Glutamatergic neuron (in vitro differentiated cells): ENCODE data around the gene DSCAML1. TPM values are rescaled to one million over a fixed set of nuclear protein-coding genes. Genes with fewer than 3 reads are reported as not detected.

ENCODE experiments used
- DNase-seq: peaks from one replicate; pipeline ENCODE4 v3.0.0; 2022
- H3K27ac Mint-ChIP-seq: one replicate; pipeline ENCODE4 v1.8.0; 2020; ENCODE audit warnings: mild to moderate bottlenecking, mixed read lengths, inconsistent platforms; ENCODE audit not compliant: unreplicated experiment
- H3K27me3 Mint-ChIP-seq: one replicate; pipeline ENCODE4 v1.8.0; 2020; ENCODE audit warnings: mild to moderate bottlenecking, moderate library complexity, mixed read lengths, inconsistent platforms; ENCODE audit not compliant: unreplicated experiment
- H3K36me3 Mint-ChIP-seq: one replicate; pipeline ENCODE4 v1.8.0; 2020; ENCODE audit warnings: mild to moderate bottlenecking, mixed read lengths, inconsistent platforms; ENCODE audit not compliant: unreplicated experiment
- H3K4me1 Mint-ChIP-seq: one replicate; pipeline ENCODE4 v1.8.0; 2020; ENCODE audit warnings: mild to moderate bottlenecking, low read depth, mixed read lengths, inconsistent platforms; ENCODE audit not compliant: unreplicated experiment
- H3K4me3 Mint-ChIP-seq: one replicate; pipeline ENCODE4 v1.8.0; 2020; ENCODE audit warnings: mild to moderate bottlenecking, mixed read lengths, inconsistent platforms; ENCODE audit not compliant: unreplicated experiment
- H3K9me3 Mint-ChIP-seq: one replicate; pipeline ENCODE4 v1.8.0; 2020; ENCODE audit warnings: mild to moderate bottlenecking, moderate library complexity, mixed read lengths, inconsistent platforms; ENCODE audit not compliant: unreplicated experiment
- total RNA-seq: library from RNA; stranded (reverse); fragmentation: NEBNext Ultra II Directional; extraction: Animal tissue kit (Norgen Biotek cat#: 25700); gene quantifications from one replicate; pipeline ENCODE4 v1.2.1, GENCODE V29; 2021; ENCODE audit not compliant: unreplicated experiment
- TF ChIP-seq, protein P1 (sequence below): fragments of 200-600 bp; sonication (generic); IDR thresholded peaks from one replicate; pipeline ENCODE4 v1.5.0; 2021; ENCODE audit not compliant: partially characterized antibody, unreplicated experiment

Gene DSCAML1
- total RNA-seq, 1 donor from 2014 or later: 0.07 TPM

- Mint-ChIP-seq H3K36me3 (no peaks in the 10 kb centered on the region), H3K9me3 (no peaks in the 10 kb centered on the region), H3K27ac (no peak overlapping the region), H3K4me1 (peaks cover 15% of the 10 kb centered on the region), H3K4me3 (no peak overlapping the region), H3K27me3 (peaks cover 16% of the 10 kb centered on the region)
- TF ChIP-seq, protein P1, sequence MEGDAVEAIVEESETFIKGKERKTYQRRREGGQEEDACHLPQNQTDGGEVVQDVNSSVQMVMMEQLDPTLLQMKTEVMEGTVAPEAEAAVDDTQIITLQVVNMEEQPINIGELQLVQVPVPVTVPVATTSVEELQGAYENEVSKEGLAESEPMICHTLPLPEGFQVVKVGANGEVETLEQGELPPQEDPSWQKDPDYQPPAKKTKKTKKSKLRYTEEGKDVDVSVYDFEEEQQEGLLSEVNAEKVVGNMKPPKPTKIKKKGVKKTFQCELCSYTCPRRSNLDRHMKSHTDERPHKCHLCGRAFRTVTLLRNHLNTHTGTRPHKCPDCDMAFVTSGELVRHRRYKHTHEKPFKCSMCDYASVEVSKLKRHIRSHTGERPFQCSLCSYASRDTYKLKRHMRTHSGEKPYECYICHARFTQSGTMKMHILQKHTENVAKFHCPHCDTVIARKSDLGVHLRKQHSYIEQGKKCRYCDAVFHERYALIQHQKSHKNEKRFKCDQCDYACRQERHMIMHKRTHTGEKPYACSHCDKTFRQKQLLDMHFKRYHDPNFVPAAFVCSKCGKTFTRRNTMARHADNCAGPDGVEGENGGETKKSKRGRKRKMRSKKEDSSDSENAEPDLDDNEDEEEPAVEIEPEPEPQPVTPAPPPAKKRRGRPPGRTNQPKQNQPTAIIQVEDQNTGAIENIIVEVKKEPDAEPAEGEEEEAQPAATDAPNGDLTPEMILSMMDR: no peak
- DNase-seq: no peak
These were observed 112.3 kb downstream of the DSCAML1 start for GRCh38 chr11:117684731-117685130.

DNA sequence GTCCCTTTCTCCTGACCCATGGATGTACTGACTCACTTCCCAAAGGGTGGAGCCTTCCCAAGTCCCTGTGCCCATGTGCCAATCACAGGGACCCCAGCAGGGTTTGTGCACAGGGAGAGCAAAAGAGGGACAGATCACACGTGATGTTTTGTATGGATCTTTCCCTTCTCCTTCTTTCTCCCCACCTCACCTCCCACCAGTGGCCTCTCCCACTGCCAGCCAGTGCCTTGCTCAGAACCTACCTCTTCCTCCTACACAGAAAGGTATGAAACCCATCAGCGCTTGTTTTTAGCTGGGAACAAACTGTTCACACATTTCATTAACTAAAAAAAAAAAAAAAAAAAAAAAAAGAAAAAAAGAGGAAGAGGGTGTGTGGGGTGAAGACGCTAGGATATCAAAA lies 112.9 kb downstream of the DSCAML1 start:
- Mint-ChIP-seq H3K9me3 (no peaks in the 10 kb centered on the region), H3K4me3 (no peak overlapping the region), H3K27ac (no peak overlapping the region), H3K4me1 (peaks cover 20% of the 10 kb centered on the region), H3K36me3 (no peaks in the 10 kb centered on the region), H3K27me3 (peaks cover 15% of the 10 kb centered on the region)
- DNase-seq: no peak
- TF ChIP-seq, protein P1: no peak

GRCh38 chr11:117681438-117681837 lies 115.6 kb downstream of the DSCAML1 start:
- no peak overlapping the region for H3K27ac Mint-ChIP-seq
- H3K4me3 Mint-ChIP-seq: no peak overlapping the region
- H3K4me1 Mint-ChIP-seq: peaks cover 28% of the 10 kb centered on the region
- H3K36me3 Mint-ChIP-seq: no peaks in the 10 kb centered on the region
- H3K27me3 Mint-ChIP-seq: peaks cover 14% of the 10 kb centered on the region
- no peaks in the 10 kb centered on the region for H3K9me3 Mint-ChIP-seq
- DNase-seq: no peak
- TF ChIP-seq, protein P1: no peak

GRCh38 chr11:117679461-117679860 lies 117.6 kb downstream of the DSCAML1 start:
- Mint-ChIP-seq H3K36me3 (no peaks in the 10 kb centered on the region), H3K27ac (no peak overlapping the region), H3K27me3 (peaks cover 17% of the 10 kb centered on the region), H3K9me3 (peaks cover 3% of the 10 kb centered on the region), H3K4me1 (peaks cover 38% of the 10 kb centered on the region), H3K4me3 (no peak overlapping the region)
- no peak for DNase-seq
- TF ChIP-seq, protein P1: no peak

DNA sequence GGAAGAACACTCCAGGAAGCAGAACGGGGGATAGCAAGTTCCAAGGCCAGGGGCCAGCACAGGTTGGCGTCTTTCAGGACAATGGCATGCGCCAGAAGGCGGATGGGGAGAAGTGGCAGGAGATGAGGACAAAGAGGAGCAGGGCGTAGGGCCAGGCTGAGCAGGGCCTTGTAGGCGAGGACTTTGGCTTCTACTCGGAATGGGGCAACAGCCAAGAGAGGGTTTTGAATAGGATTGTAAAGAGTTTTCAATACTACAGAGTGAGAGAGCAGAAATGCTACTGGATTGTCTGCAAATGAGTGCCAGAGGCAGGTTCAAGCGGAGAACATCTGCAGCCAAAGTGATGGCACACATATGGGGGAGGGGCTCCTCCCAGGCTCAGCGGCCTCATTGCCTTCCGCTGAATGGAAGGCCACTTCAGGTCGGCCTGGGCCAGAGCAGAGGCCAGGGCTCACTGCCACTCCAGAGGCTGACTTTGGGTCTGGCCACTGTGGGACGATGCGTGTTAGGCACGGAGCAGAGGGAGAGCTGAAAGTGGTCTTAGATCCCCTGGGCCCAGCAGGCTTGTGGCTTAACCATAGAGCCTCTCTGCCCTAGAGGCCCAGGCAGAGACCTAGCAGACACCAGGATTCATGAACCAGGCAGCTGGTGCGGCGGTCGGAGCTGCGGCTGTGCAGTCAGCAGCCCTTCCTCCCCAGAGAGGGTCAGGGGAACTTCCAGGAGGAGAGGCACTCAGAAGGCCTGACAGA lies 118.2 kb downstream of the DSCAML1 start:
- H3K27ac Mint-ChIP-seq: peak overlapping the region; percentile 40
- TF ChIP-seq, protein P1: no peak
- DNase-seq: peak; percentile 79
- peaks cover 41% of the 10 kb centered on the region for H3K4me1 Mint-ChIP-seq
- peaks cover 3% of the 10 kb centered on the region for H3K9me3 Mint-ChIP-seq
- no peaks in the 10 kb centered on the region for H3K36me3 Mint-ChIP-seq
- peaks cover 17% of the 10 kb centered on the region for H3K27me3 Mint-ChIP-seq
- peak overlapping the region; percentile 5 for H3K4me3 Mint-ChIP-seq
